Lower leg skin (tissue), 3 donors: ENCODE results near the gene ZBTB20.

Experiments
- POLR2A ChIP-seq, 2 donors: fragments of 450-650 bp; IDR thresholded peaks; one replicate each; pipeline ENCODE4 v1.6.1; 2016 to 2017; ENCODE audit warnings: antibody characterized with exemption in 2 of 2, mild to moderate bottlenecking in 1 of 2, moderate library complexity in 1 of 2
- TF ChIP-seq, protein P1 (sequence below), 3 donors: fragments of 450-650 bp; IDR thresholded peaks; one replicate each; pipeline ENCODE4 v1.5.1; 2016; ENCODE audit warnings: antibody characterized with exemption in 3 of 3, mild to moderate bottlenecking in 3 of 3, moderate library complexity in 2 of 3

DNA sequence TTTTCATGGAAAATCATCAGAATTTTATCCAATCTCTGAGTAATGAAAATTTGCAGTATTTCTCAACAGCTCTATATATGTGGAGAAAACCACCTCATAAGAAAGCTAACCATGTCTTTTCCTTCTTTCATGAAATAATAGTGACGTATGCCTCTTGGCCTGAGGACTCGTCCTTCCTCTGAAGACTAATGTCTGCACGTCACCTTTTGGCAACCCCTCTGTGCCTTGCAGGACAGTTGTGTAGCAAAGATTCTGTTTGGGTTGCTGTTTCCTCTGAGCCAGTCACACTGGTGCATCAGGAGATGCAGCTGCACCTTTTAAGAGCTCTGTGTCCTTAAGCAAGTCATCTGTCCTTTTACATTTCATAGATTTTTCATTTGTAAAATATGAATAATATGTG lies 684.3 kb downstream of the ZBTB20 start:
- TF ChIP-seq, protein P1, sequence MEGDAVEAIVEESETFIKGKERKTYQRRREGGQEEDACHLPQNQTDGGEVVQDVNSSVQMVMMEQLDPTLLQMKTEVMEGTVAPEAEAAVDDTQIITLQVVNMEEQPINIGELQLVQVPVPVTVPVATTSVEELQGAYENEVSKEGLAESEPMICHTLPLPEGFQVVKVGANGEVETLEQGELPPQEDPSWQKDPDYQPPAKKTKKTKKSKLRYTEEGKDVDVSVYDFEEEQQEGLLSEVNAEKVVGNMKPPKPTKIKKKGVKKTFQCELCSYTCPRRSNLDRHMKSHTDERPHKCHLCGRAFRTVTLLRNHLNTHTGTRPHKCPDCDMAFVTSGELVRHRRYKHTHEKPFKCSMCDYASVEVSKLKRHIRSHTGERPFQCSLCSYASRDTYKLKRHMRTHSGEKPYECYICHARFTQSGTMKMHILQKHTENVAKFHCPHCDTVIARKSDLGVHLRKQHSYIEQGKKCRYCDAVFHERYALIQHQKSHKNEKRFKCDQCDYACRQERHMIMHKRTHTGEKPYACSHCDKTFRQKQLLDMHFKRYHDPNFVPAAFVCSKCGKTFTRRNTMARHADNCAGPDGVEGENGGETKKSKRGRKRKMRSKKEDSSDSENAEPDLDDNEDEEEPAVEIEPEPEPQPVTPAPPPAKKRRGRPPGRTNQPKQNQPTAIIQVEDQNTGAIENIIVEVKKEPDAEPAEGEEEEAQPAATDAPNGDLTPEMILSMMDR (IDR thresholded peaks at IDR 0.05), result no peak
- TF ChIP-seq POLR2A (IDR thresholded peaks at IDR 0.05), result no peak
